Neuronal stem cell (in vitro differentiated cells): ENCODE data around the gene NR2C1. TPM values are rescaled to one million over a fixed set of nuclear protein-coding genes. Genes with fewer than 3 reads are reported as not detected.
A peak's percentile ranks its signal among the peaks of the same experiment; 100 is the strongest.

ENCODE experiments used
- DNase-seq: peaks from one replicate; pipeline ENCODE4 v3.0.0-alpha.2; 2013; ENCODE audit warnings: low spot score
- H2AFZ ChIP-seq: one replicate; pipeline ENCODE4 v1.6.1; 2013; ENCODE audit warnings: mild to moderate bottlenecking, low read length, inconsistent platforms
- H2AK5ac ChIP-seq: 2 replicates; pipeline ENCODE4 v1.6.1; 2013; ENCODE audit warnings: low read depth, mild to moderate bottlenecking, inconsistent platforms, low read length, moderate library complexity, mixed read lengths
- H2BK120ac ChIP-seq: 2 replicates; pipeline ENCODE4 v1.6.1; 2013; ENCODE audit warnings: low read depth, mild to moderate bottlenecking, inconsistent platforms, low read length, moderate library complexity, mixed read lengths
- H2BK12ac ChIP-seq: one replicate; pipeline ENCODE4 v1.6.1; 2013; ENCODE audit warnings: low read length, inconsistent platforms
- H2BK15ac ChIP-seq: 2 replicates; pipeline ENCODE4 v1.6.1; 2013; ENCODE audit warnings: mild to moderate bottlenecking, low read length, inconsistent platforms, mixed read lengths
- H2BK5ac ChIP-seq: one replicate; pipeline ENCODE4 v1.6.1; 2013; ENCODE audit warnings: inconsistent platforms, mild to moderate bottlenecking, low read length, moderate library complexity
- H3K14ac ChIP-seq: one replicate; pipeline ENCODE4 v1.6.1; 2013; ENCODE audit warnings: low read length, inconsistent platforms
- H3K18ac ChIP-seq: 2 replicates; pipeline ENCODE4 v1.6.1; 2013; ENCODE audit warnings: low read length, inconsistent platforms
- H3K23ac ChIP-seq: 2 replicates; pipeline ENCODE4 v1.6.1; 2013; ENCODE audit warnings: low read depth, mild to moderate bottlenecking, mixed read lengths, low read length, inconsistent platforms; ENCODE audit not compliant: poor library complexity
- H3K27ac ChIP-seq: replicated peaks from 3 replicates; pipeline ENCODE4 v1.5.1; 2013; ENCODE audit warnings: low read length, inconsistent platforms
- H3K27me3 ChIP-seq, 3 experiments: 2 replicates each; pipeline ENCODE4 v1.6.1; 2013; ENCODE audit warnings: low read length in 3 of 3, mild to moderate bottlenecking in 2 of 3, inconsistent platforms in 1 of 3, low read depth in 1 of 3, mixed read lengths in 1 of 3, moderate library complexity in 1 of 3; ENCODE audit not compliant: control insufficient read depth in 3 of 3, insufficient read depth in 3 of 3
- H3K36me3 ChIP-seq, 2 donors: replicated peaks in 1 of 2; 2 replicates each; pipeline ENCODE4 v1.6.1; 2013; ENCODE audit warnings: low read length in 2 of 2; ENCODE audit not compliant: control insufficient read depth in 2 of 2, insufficient read depth in 2 of 2
- H3K4ac ChIP-seq: 2 replicates; pipeline ENCODE4 v1.6.1; 2013; ENCODE audit warnings: inconsistent platforms, mild to moderate bottlenecking, low read length, moderate library complexity
- H3K4me1 ChIP-seq, 2 donors: 1 replicate in 1 of 2; 2 replicates in 1 of 2; pipeline ENCODE4 v1.6.1; 2013; ENCODE audit warnings: low read length in 2 of 2, low read depth in 1 of 2; ENCODE audit not compliant: control insufficient read depth in 2 of 2, insufficient read depth in 1 of 2
- H3K4me2 ChIP-seq: one replicate; pipeline ENCODE4 v1.6.1; 2013; ENCODE audit warnings: mild to moderate bottlenecking, low read length, inconsistent platforms; ENCODE audit not compliant: insufficient read depth, poor library complexity, severe bottlenecking
- H3K4me3 ChIP-seq, 2 donors: 2 replicates each; pipeline ENCODE4 v1.5.1; 2013; ENCODE audit warnings: low read length in 2 of 2, mild to moderate bottlenecking in 2 of 2, inconsistent platforms in 1 of 2, moderate library complexity in 1 of 2
- H3K79me1 ChIP-seq: one replicate; pipeline ENCODE4 v1.6.1; 2013; ENCODE audit warnings: low read depth, mild to moderate bottlenecking, inconsistent platforms, low read length, moderate library complexity
- H3K9ac ChIP-seq: one replicate; pipeline ENCODE4 v1.6.1; 2013; ENCODE audit warnings: mild to moderate bottlenecking, low read depth, low read length, inconsistent platforms; ENCODE audit not compliant: poor library complexity
- H3K9me3 ChIP-seq, 2 donors: replicated peaks in 1 of 2; 2 replicates each; pipeline versions ENCODE3 to v1.6.1; 2013; ENCODE audit warnings: low read length in 2 of 2, mild to moderate bottlenecking in 2 of 2, inconsistent platforms in 1 of 2, low read depth in 1 of 2, mixed read lengths in 1 of 2, moderate library complexity in 1 of 2; ENCODE audit not compliant: control insufficient read depth in 2 of 2, insufficient read depth in 1 of 2
- H4K8ac ChIP-seq: one replicate; pipeline ENCODE4 v1.6.1; 2013; ENCODE audit warnings: low read depth, mild to moderate bottlenecking, inconsistent platforms, low read length, moderate library complexity
- H4K91ac ChIP-seq: one replicate; pipeline ENCODE4 v1.6.1; 2013; ENCODE audit warnings: low read length, low read depth, mild to moderate bottlenecking, inconsistent platforms; ENCODE audit not compliant: poor library complexity
- WGBS, 2 donors: extraction: QIAGEN DNeasy Blood & Tissue Kit; methylation state at CpG; one replicate each; pipeline ENCODE4 v1.1.7; 2013; ENCODE audit warnings: missing lambda C conversion rate in 2 of 2, mixed read lengths in 1 of 2; ENCODE audit not compliant: insufficient read length in 2 of 2, insufficient replicate concordance in 1 of 2; ENCODE audit errors: extremely low coverage in 2 of 2; 5-methylcytosine and 5-hydroxymethylcytosine counted together
- polyA plus RNA-seq, 2 experiments: library from polyadenylated mRNA; stranded (reverse); fragments of 200-250 nt; gene quantifications; one replicate each; pipeline ENCODE4 v1.2.3, GENCODE V29; 2013

NR2C1 gene
- 106 TPM for polyA plus RNA-seq (2013, experiment 1 of 2)
- polyA plus RNA-seq (2013, experiment 2 of 2) = 109 TPM

DNA sequence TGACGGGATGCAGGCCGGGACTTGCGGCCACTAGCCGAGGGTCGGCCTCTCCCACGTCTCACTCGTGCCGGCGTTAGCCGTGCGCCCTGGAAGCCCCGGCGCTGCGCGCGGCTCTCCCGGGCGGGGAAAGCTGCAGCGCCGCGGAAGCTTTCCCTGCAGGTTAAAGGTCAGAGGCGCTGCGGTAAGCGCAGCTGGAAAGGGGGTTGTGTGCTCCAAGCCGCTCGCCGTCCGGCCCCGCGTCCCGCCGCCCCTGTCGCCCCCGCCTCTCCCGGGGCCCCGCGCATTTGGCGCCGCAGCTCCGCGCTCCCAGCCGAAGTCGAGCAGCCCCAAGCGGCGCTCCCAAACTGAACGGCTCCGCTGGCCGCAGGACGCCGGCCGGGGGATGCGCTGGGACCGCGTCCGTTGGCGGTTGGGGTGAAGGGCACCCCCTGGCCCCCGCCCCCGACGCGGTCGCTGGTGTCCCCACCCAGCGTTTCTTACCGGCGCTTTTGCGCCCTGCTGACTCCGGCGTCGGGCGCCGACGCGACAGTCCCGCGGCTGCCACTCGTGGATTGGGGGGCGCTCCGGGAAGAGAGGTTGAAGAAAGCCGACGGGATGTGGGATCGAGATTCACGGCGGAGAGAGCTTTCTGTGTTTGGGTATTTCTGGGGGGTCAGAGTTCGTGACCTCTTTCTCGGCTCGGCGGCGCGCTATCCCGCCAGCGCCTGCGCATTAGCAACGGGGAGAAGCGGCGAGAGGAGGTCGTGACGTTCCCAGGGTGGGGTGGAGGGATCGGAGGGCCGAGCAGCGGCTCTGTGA, at the start of gene NR2C1:
NR2C1 (minus strand) TSS at position 719 of the 798 bp plus-strand sequence. CDS start 6,234 bp downstream, outside the sequence.
- WGBS, 2 donors = no CpG with 5 or more reads among the region's 99 CpGs
- Histone ChIP-seq H3K23ac (peak within 1 kb of the TSS; percentile 96), H3K4me1 (peaks cover 0 to 4% of the 10 kb centered on the region in 2 donors), H3K4ac (no peak within 1 kb of the TSS), H2BK12ac (peak within 1 kb of the TSS; percentile 16), H3K9ac (peak within 1 kb of the TSS; percentile 91), H3K9me3 (no peaks in the 10 kb centered on the region), H2AFZ (peak within 1 kb of the TSS; percentile 98), H3K79me1 (peaks cover 4% of the 10 kb centered on the region), H3K27me3 (no peaks in the 10 kb centered on the region), H3K36me3 (peaks cover 0 to 32% of the 10 kb centered on the region in 2 donors), H3K4me2 (peak within 1 kb of the TSS; percentile 56), H2BK5ac (peak within 1 kb of the TSS; percentile 100), H4K8ac (no peak within 1 kb of the TSS), H2AK5ac (peak within 1 kb of the TSS; percentile 32), H3K27ac (peak within 1 kb of the TSS; percentile 93), H2BK15ac (peak within 1 kb of the TSS; percentile 38), H4K91ac (no peak within 1 kb of the TSS), H3K14ac (peak within 1 kb of the TSS; percentile 97), H3K18ac (peak within 1 kb of the TSS; percentile 94), H3K4me3 (peak within 1 kb of the TSS; percentile 72 to 97), H2BK120ac (peak within 1 kb of the TSS; percentile 72)
- DNase-seq = peak; percentile 91

DNA sequence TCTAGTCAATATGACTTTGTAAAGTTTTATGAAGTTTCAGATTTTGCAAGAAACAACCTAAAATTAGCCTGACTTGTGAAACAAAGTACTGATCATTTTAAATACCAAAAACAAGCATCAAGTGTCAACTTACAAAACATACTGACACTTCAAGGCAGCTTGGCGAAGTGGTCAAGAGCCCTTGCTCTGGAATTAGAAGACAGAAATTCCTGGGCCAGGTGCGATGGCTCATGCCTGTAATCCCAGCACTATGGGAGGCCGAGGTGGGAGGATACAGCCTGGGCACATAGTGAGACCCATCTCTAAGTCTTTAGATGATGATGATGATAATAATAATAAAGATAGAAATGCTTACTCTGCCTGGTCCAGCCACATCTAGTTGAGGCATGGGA, 45.4 kb upstream of the NR2C1 start:
- no peaks in the 10 kb centered on the region for H3K4me1 ChIP-seq
- H3K9me3 ChIP-seq = peaks cover 0 to 12% of the 10 kb centered on the region in 2 donors
- H2AK5ac ChIP-seq = no peak overlapping the region
- H3K9ac ChIP-seq = no peak overlapping the region
- no peak overlapping the region for H2AFZ ChIP-seq
- H3K18ac ChIP-seq = no peak overlapping the region
- WGBS, 2 donors = no CpG with 5 or more reads among the region's 3 CpGs
- H4K8ac ChIP-seq = no peak overlapping the region
- no peak overlapping the region for H3K23ac ChIP-seq
- H3K27ac ChIP-seq = no peak overlapping the region
- no peak overlapping the region for H3K4me2 ChIP-seq
- no peak overlapping the region for H3K4ac ChIP-seq
- H2BK120ac ChIP-seq = no peak overlapping the region
- no peaks in the 10 kb centered on the region for H3K79me1 ChIP-seq
- no peak overlapping the region for H2BK15ac ChIP-seq
- H4K91ac ChIP-seq = no peak overlapping the region
- H3K4me3 ChIP-seq = no peak overlapping the region
- H3K27me3 ChIP-seq = no peaks in the 10 kb centered on the region
- H3K36me3 ChIP-seq = peaks cover 1 to 36% of the 10 kb centered on the region in 2 donors
- no peak overlapping the region for H3K14ac ChIP-seq
- DNase-seq = no peak
- H2BK5ac ChIP-seq = no peak overlapping the region
- no peak overlapping the region for H2BK12ac ChIP-seq

DNA sequence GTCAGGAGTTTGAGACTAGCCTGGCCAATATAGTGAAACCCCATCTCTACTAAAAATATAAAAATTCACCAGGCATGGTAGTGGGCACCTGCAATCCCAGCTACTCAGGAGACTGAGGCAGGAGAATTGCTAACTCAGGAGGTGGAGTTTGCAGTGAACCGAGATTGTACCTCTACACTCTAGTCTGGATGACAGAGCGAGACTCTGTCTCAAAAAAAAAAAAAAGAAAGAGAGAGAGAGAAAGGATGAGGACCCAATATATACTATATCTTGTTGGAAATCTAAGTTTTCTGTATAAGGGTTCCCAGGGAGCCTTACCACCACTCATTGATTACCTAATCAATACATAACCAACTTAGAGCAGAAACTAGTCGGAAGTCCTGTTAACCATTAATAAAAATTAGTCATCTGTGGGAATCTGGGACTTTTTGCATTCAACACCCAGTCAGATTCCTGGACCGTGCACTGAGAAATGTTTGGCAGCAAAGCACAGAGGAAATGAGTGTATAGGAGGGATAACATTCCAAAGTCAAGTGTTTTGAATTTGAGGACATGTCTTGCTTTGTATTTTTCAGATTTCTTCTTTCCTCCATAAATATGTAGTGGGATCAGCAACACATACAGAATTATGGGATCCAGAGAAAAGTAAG, 44.8 kb upstream of the NR2C1 start:
- Histone ChIP-seq H2AK5ac (no peak overlapping the region), H2BK15ac (no peak overlapping the region), H3K27me3 (no peaks in the 10 kb centered on the region), H2BK120ac (no peak overlapping the region), H3K4ac (no peak overlapping the region), H3K23ac (no peak overlapping the region), H3K14ac (no peak overlapping the region), H2AFZ (no peak overlapping the region), H3K79me1 (no peaks in the 10 kb centered on the region), H3K36me3 (peaks cover 1 to 40% of the 10 kb centered on the region in 2 donors), H2BK5ac (no peak overlapping the region), H4K91ac (no peak overlapping the region), H3K4me1 (no peaks in the 10 kb centered on the region), H3K9me3 (peaks cover 0 to 12% of the 10 kb centered on the region in 2 donors), H2BK12ac (no peak overlapping the region), H3K4me3 (no peak overlapping the region), H4K8ac (no peak overlapping the region), H3K18ac (no peak overlapping the region), H3K4me2 (no peak overlapping the region), H3K9ac (no peak overlapping the region), H3K27ac (no peak overlapping the region)
- WGBS, 2 donors = no CpG with 5 or more reads among the region's 4 CpGs
- DNase-seq = no peak

DNA sequence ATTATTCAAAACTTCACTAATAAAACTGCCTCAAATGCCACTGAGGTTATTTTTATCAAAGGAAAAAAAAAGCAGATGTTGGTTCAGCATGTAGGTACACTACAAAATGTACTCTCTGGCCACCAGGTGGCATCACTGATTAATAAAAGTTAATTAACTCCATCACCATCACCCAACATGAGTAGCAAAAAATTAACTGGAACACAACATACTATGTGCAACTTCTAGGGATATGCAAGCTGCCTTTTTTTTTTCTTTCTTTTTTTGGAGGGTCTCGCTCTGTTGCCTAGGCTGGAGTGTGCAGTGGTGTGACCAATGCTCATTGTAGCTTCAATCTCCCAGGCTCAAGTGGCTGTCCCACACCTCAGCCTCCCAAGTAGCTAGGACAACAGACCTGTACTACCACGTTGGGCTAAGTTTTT, 43.8 kb upstream of the NR2C1 start:
- Histone ChIP-seq H3K4me3 (no peak overlapping the region), H2AFZ (no peak overlapping the region), H2BK15ac (no peak overlapping the region), H3K36me3 (peaks cover 3 to 48% of the 10 kb centered on the region in 2 donors), H4K8ac (no peak overlapping the region), H3K79me1 (no peaks in the 10 kb centered on the region), H3K27me3 (no peaks in the 10 kb centered on the region), H3K9ac (no peak overlapping the region), H2AK5ac (no peak overlapping the region), H4K91ac (no peak overlapping the region), H3K14ac (no peak overlapping the region), H2BK5ac (no peak overlapping the region), H3K9me3 (peaks cover 0 to 12% of the 10 kb centered on the region in 2 donors), H3K18ac (no peak overlapping the region), H3K27ac (no peak overlapping the region), H3K23ac (no peak overlapping the region), H2BK12ac (no peak overlapping the region), H3K4ac (no peak overlapping the region), H2BK120ac (no peak overlapping the region), H3K4me1 (no peaks in the 10 kb centered on the region), H3K4me2 (no peak overlapping the region)
- WGBS, 2 donors = no CpG with 5 or more reads among the region's 2 CpGs
- DNase-seq = peak; percentile 35
